GM21717 (cell line): ENCODE data around the gene OTUD6A.
"Not testable (repeated sequence)": the region's sequence is repeated elsewhere in the genome, so short reads cannot be mapped to it uniquely, and the experiment has no call there.

ENCODE experiments used
- ATAC-seq: cut with Tn5 transposase; IDR thresholded peaks from one replicate; pipeline ENCODE4 v1.9.1; 2021; ENCODE audit warnings: mild to moderate bottlenecking, moderate library complexity; ENCODE audit not compliant: unreplicated experiment

OTUD6A gene

GRCh38 chrX:70046978-70047377 is 15.3 kb upstream of the OTUD6A start:
- ATAC-seq = no peak

GRCh38 chrX:70049406-70049805 is 12.9 kb upstream of the OTUD6A start:
- no peak for ATAC-seq

- ATAC-seq = no peak
These were observed 12.3 kb upstream of the OTUD6A start, which contains the start of gene AWAT2 for GRCh38 chrX:70049925-70050324. Gene AWAT2 (minus strand): TSS chrX:70049938. CDS start chrX:70049932, 6 bp downstream.

GRCh38 chrX:70052895-70053615 is 9.2 kb upstream of the OTUD6A start:
- no peak for ATAC-seq

GRCh38 chrX:70054391-70054790 is 7.9 kb upstream of the OTUD6A start:
- no peak for ATAC-seq

- no peak for ATAC-seq
These were observed 799 bp downstream of the OTUD6A start for GRCh38 chrX:70062961-70063550.

GRCh38 chrX:70066646-70067045 is 4.4 kb downstream of the OTUD6A start:
- ATAC-seq = no peak

- no peak for ATAC-seq
These were observed 17.0 kb downstream of the OTUD6A start for GRCh38 chrX:70079297-70079696.

GRCh38 chrX:70079870-70080269 is 17.6 kb downstream of the OTUD6A start:
- no peak for ATAC-seq

- ATAC-seq = no peak
These were observed 20.5 kb downstream of the OTUD6A start for GRCh38 chrX:70082723-70083122.

GRCh38 chrX:70084592-70085240 is 22.5 kb downstream of the OTUD6A start:
- no peak for ATAC-seq

- no peak for ATAC-seq
These were observed 25.8 kb downstream of the OTUD6A start for GRCh38 chrX:70087857-70088630.

- no peak for ATAC-seq
These were observed 26.5 kb downstream of the OTUD6A start for GRCh38 chrX:70088751-70089150.

GRCh38 chrX:70089604-70090297 is 27.5 kb downstream of the OTUD6A start:
- ATAC-seq = no peak

GRCh38 chrX:70092247-70092646 is 30.0 kb downstream of the OTUD6A start:
- ATAC-seq = no peak

GRCh38 chrX:70096052-70096451 is 33.8 kb downstream of the OTUD6A start:
- no peak for ATAC-seq

- ATAC-seq = no peak
These were observed 43.0 kb downstream of the OTUD6A start for GRCh38 chrX:70105229-70105628.

- ATAC-seq = not testable (repeated sequence)
These were observed 49.3 kb downstream of the OTUD6A start for GRCh38 chrX:70111436-70112026.
